Erythroblast (primary cell): ENCODE data around the gene CCDC106.

Source experiments
- GATA1 ChIP-seq: IDR thresholded peaks from 2 replicates; pipeline ENCODE4 v1.6.1; 2011; ENCODE audit warnings: low read depth, mild to moderate bottlenecking, control low read depth, low read length, moderate library complexity
- POLR2A ChIP-seq: IDR thresholded peaks from 2 replicates; pipeline ENCODE4 v1.6.1; 2011; ENCODE audit warnings: mild to moderate bottlenecking, low read length

GRCh38 chr19:55641426-55642152, 6.4 kb upstream of the CCDC106 start:
- TF ChIP-seq POLR2A (no peak), GATA1 (no peak)
